PC-3 (cell line): Measurements from ENCODE around the gene TMEM255B.

Experiments
- EZH2 ChIP-seq: fragments of 300-600 bp; sonication (generic); IDR thresholded peaks from one replicate; pipeline ENCODE4 v1.6.1; 2017; ENCODE audit warnings: antibody characterized with exemption, mild to moderate bottlenecking, low read length; ENCODE audit not compliant: unreplicated experiment
- EZH2phosphoT487 ChIP-seq: fragments of 300-600 bp; sonication (generic); IDR thresholded peaks from 2 replicates; pipeline ENCODE4 v1.6.1; 2018; ENCODE audit warnings: mild to moderate bottlenecking, antibody characterized with exemption, low read length, borderline replicate concordance
- TF ChIP-seq, protein P1 (sequence below): fragments of 300-600 bp; sonication (generic); conservative IDR thresholded peaks from 2 replicates; pipeline ENCODE4 v1.5.1; 2017; ENCODE audit warnings: antibody characterized with exemption, low read depth, mild to moderate bottlenecking, low read length

GRCh38 chr13:113848431-113849260 is 89.6 kb downstream of the TMEM255B start:
- TF ChIP-seq, protein P1, sequence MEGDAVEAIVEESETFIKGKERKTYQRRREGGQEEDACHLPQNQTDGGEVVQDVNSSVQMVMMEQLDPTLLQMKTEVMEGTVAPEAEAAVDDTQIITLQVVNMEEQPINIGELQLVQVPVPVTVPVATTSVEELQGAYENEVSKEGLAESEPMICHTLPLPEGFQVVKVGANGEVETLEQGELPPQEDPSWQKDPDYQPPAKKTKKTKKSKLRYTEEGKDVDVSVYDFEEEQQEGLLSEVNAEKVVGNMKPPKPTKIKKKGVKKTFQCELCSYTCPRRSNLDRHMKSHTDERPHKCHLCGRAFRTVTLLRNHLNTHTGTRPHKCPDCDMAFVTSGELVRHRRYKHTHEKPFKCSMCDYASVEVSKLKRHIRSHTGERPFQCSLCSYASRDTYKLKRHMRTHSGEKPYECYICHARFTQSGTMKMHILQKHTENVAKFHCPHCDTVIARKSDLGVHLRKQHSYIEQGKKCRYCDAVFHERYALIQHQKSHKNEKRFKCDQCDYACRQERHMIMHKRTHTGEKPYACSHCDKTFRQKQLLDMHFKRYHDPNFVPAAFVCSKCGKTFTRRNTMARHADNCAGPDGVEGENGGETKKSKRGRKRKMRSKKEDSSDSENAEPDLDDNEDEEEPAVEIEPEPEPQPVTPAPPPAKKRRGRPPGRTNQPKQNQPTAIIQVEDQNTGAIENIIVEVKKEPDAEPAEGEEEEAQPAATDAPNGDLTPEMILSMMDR = no peak
- no peak for TF ChIP-seq EZH2phosphoT487
- TF ChIP-seq EZH2 = no peak
